IMR-90 (cell line): Measurements from ENCODE around the gene ATP8B4. TPM values are rescaled to one million over a fixed set of nuclear protein-coding genes. Genes with fewer than 3 reads are reported as not detected.

ENCODE experiments used
- ATAC-seq: fragments of 200-7000 bp; cut with Tn5 transposase; 2 replicates; pipeline ENCODE4 v1.9.1; 2020; ENCODE audit warnings: low read depth, mild to moderate bottlenecking, moderate library complexity
- BruUV-seq: library from RNA; stranded (reverse); fragments of 400-500 nt; replicated peaks from 2 replicates; lab custom pipeline; 2021; lab: Mats Ljungman, UMichigan
- CTCF ChIA-PET: fragments of 300-600 bp; formaldehyde crosslinking; extraction: SDS; loops from one replicate; lab custom pipeline; 2021; ENCODE audit warnings: antibody characterized with exemption; lab: Yijun Ruan, JAX
- POLR2A ChIA-PET: fragments of 300-600 bp; sonication (Branson Sonifier 250); formaldehyde crosslinking; loops from one replicate; lab custom pipeline; 2022; ENCODE audit warnings: antibody characterized with exemption; ENCODE audit not compliant: unreplicated experiment; lab: Charles Lee
- DNase-seq: peaks from one replicate; pipeline ENCODE4 v3.0.0; 2013
- H2AFZ ChIP-seq: replicated peaks from 2 replicates; pipeline ENCODE3; 2013; ENCODE audit warnings: low read length, mild to moderate bottlenecking; ENCODE audit not compliant: poor library complexity
- H2AK5ac ChIP-seq: 2 replicates; pipeline ENCODE4 v1.6.1; 2013; ENCODE audit warnings: low read depth, low read length, inconsistent platforms
- H2AK9ac ChIP-seq: replicated peaks from 2 replicates; pipeline ENCODE3; 2013; ENCODE audit warnings: mild to moderate bottlenecking, low read depth, low read length, moderate library complexity; ENCODE audit not compliant: poor library complexity
- H2BK120ac ChIP-seq: 2 replicates; pipeline ENCODE4 v1.6.1; 2013; ENCODE audit warnings: low read depth, low read length, inconsistent platforms
- H2BK15ac ChIP-seq: 3 replicates; pipeline ENCODE4 v1.6.1; 2013; ENCODE audit warnings: low read depth, low read length, inconsistent platforms
- H2BK20ac ChIP-seq: 2 replicates; pipeline ENCODE4 v1.6.1; 2013; ENCODE audit warnings: low read depth, mild to moderate bottlenecking, inconsistent platforms, low read length, moderate library complexity
- H2BK5ac ChIP-seq: 2 replicates; pipeline ENCODE4 v1.6.1; 2013; ENCODE audit warnings: mild to moderate bottlenecking, low read depth, low read length, inconsistent platforms; ENCODE audit not compliant: poor library complexity, severe bottlenecking
- H3K14ac ChIP-seq: replicated peaks from 2 replicates; pipeline ENCODE4 v1.6.1; 2013; ENCODE audit warnings: low read depth, low read length, inconsistent platforms
- H3K18ac ChIP-seq: 2 replicates; pipeline ENCODE4 v1.6.1; 2013; ENCODE audit warnings: low read depth, low read length, control low read depth
- H3K23ac ChIP-seq: 2 replicates; pipeline ENCODE4 v1.6.1; 2013; ENCODE audit warnings: low read depth, low read length, inconsistent platforms
- H3K27ac ChIP-seq: 2 replicates; pipeline ENCODE4 v1.5.1; 2013; ENCODE audit warnings: mild to moderate bottlenecking, control low read depth, low read length; ENCODE audit not compliant: insufficient read depth
- H3K27me3 ChIP-seq: 2 replicates; pipeline ENCODE4 v1.6.1; 2013; ENCODE audit warnings: low read length; ENCODE audit not compliant: control insufficient read depth, insufficient read depth
- H3K36me3 ChIP-seq: 2 replicates; pipeline ENCODE4 v1.6.1; 2013; ENCODE audit warnings: low read length, mixed read lengths; ENCODE audit not compliant: control insufficient read depth, insufficient read depth
- H3K4ac ChIP-seq: 2 replicates; pipeline ENCODE4 v1.6.1; 2013; ENCODE audit warnings: low read depth, low read length, inconsistent platforms
- H3K4me1 ChIP-seq: 2 replicates; pipeline ENCODE4 v1.6.1; 2013; ENCODE audit warnings: low read length, mixed read lengths; ENCODE audit not compliant: control insufficient read depth, insufficient read depth
- H3K4me2 ChIP-seq: 2 replicates; pipeline ENCODE4 v1.6.1; 2013; ENCODE audit warnings: low read depth, mild to moderate bottlenecking, control low read depth, low read length, moderate library complexity
- H3K4me3 ChIP-seq: 2 replicates; pipeline ENCODE4 v1.5.1; 2013; ENCODE audit warnings: low read depth, mild to moderate bottlenecking, control low read depth, low read length, moderate library complexity; ENCODE audit not compliant: insufficient read depth
- H3K56ac ChIP-seq: 2 replicates; pipeline ENCODE4 v1.6.1; 2013; ENCODE audit warnings: low read length, inconsistent platforms; ENCODE audit not compliant: insufficient read depth; ENCODE audit errors: extremely low read depth
- H3K79me1 ChIP-seq, 2 experiments: 2 replicates each; pipeline ENCODE4 v1.6.1; 2013; ENCODE audit warnings: low read length in 2 of 2, inconsistent platforms in 1 of 2, low read depth in 1 of 2
- H3K9ac ChIP-seq: 2 replicates; pipeline ENCODE4 v1.6.1; 2013; ENCODE audit warnings: low read depth, low read length, control low read depth
- H3K9me1 ChIP-seq: 2 replicates; pipeline ENCODE4 v1.6.1; 2013; ENCODE audit warnings: low read length, inconsistent platforms; ENCODE audit not compliant: insufficient read depth
- H3K9me3 ChIP-seq: 2 replicates; pipeline ENCODE4 v1.6.1; 2013; ENCODE audit warnings: low read length; ENCODE audit not compliant: control insufficient read depth, insufficient read depth
- H4K20me1 ChIP-seq: 2 replicates; pipeline ENCODE4 v1.6.1; 2013; ENCODE audit warnings: low read length, inconsistent platforms; ENCODE audit not compliant: insufficient read depth
- H4K5ac ChIP-seq: 2 replicates; pipeline ENCODE4 v1.6.1; 2013; ENCODE audit warnings: mild to moderate bottlenecking, low read depth, low read length, control low read depth
- H4K8ac ChIP-seq, 2 experiments: 2 replicates each; pipeline ENCODE4 v1.6.1; 2013; ENCODE audit warnings: low read depth in 2 of 2, low read length in 2 of 2, control low read depth in 1 of 2, inconsistent platforms in 1 of 2
- H4K91ac ChIP-seq: 2 replicates; pipeline ENCODE4 v1.6.1; 2013; ENCODE audit warnings: low read depth, low read length, inconsistent platforms; ENCODE audit not compliant: insufficient read depth
- BHLHE40 ChIP-seq: fragments of 150-350 bp; IDR thresholded peaks from 2 replicates; pipeline ENCODE4 v1.6.1; 2016; ENCODE audit warnings: mild to moderate bottlenecking, low read depth, low read length
- CHD1 ChIP-seq: IDR thresholded peaks from 2 replicates; pipeline ENCODE4 v1.6.1; 2012; ENCODE audit warnings: low read depth, low read length, improper control_type of control experiment
- FOS ChIP-seq: fragments of 150-350 bp; IDR thresholded peaks from 2 replicates; pipeline ENCODE4 v1.6.1; 2016; ENCODE audit warnings: low read depth, low read length
- MAZ ChIP-seq: IDR thresholded peaks from 2 replicates; pipeline ENCODE4 v1.6.1; 2012; ENCODE audit warnings: low read depth, mild to moderate bottlenecking, low read length, improper control_type of control experiment, moderate library complexity, borderline replicate concordance
- MXI1 ChIP-seq: IDR thresholded peaks from 2 replicates; pipeline ENCODE4 v1.6.1; 2012; ENCODE audit warnings: low read depth, mild to moderate bottlenecking, low read length, moderate library complexity, borderline replicate concordance
- NFE2L2 ChIP-seq: fragments of 150-350 bp; IDR thresholded peaks from 2 replicates; pipeline ENCODE4 v1.6.1; 2016; ENCODE audit warnings: low read depth, mild to moderate bottlenecking, low read length
- POLR2A ChIP-seq: IDR thresholded peaks from 2 replicates; pipeline ENCODE4 v1.6.1; 2012; ENCODE audit warnings: mild to moderate bottlenecking, low read depth, low read length
- RAD21 ChIP-seq: IDR thresholded peaks from 2 replicates; pipeline ENCODE4 v1.6.1; 2012; ENCODE audit warnings: low read length, improper control_type of control experiment
- RFX5 ChIP-seq: IDR thresholded peaks from 2 replicates; pipeline ENCODE4 v1.8.0; 2012; ENCODE audit warnings: low read depth, mild to moderate bottlenecking, low read length, moderate library complexity
- SMC3 ChIP-seq: fragments of 150-350 bp; IDR thresholded peaks from 2 replicates; pipeline ENCODE4 v1.6.1; 2016; ENCODE audit warnings: low read depth, mild to moderate bottlenecking, antibody characterized with exemption, low read length, moderate library complexity
- USF2 ChIP-seq: fragments of 150-350 bp; IDR thresholded peaks from 2 replicates; pipeline ENCODE4 v1.6.1; 2017; ENCODE audit warnings: mild to moderate bottlenecking, antibody characterized with exemption, low read length, low read depth
- whole genome bisulfite sequencing, 2 experiments: methylation state at CpG; one replicate each; pipeline versions ENCODE4 v1.1.5 to v1.1.7; 2013; ENCODE audit warnings: missing lambda C conversion rate in 2 of 2; ENCODE audit not compliant: insufficient read length in 1 of 2; ENCODE audit errors: extremely low coverage in 2 of 2; 5-methylcytosine and 5-hydroxymethylcytosine counted together
- dilution Hi-C: fragments of 300-500 bp; cut with HindIII; formaldehyde crosslinking; loops from one replicate; pipeline ENCODE4 v1.14.3; 2018; ENCODE audit warnings: low sequenced_read_pairs; ENCODE audit not compliant: unreplicated experiment
- in situ Hi-C: fragments of 300-500 bp; cut with MboI; formaldehyde crosslinking; loops from 3 replicates; pipeline ENCODE4 v1.14.3; 2019; ENCODE audit warnings: low sequenced_read_pairs, inconsistent platforms, mixed read lengths
- intact Hi-C: fragments of 100-400 bp; cut with micrococcal nuclease; formaldehyde crosslinking; loops from 2 replicates; pipeline ENCODE4 v1.10.0; 2022
- polyA plus RNA-seq, 3 experiments: library from polyadenylated mRNA; depleted of rRNA; stranded (reverse); fragments of >200 nt; gene quantifications; 2 replicates each; pipeline ENCODE4 v1.2.3, GENCODE V29; 2012; ENCODE audit warnings: low replicate concordance in 1 of 3
- total RNA-seq: library from RNA; depleted of rRNA; stranded (reverse); fragments of >200 nt; gene quantifications from 2 replicates; pipeline ENCODE4 v1.2.3, GENCODE V29; 2012
- TF ChIP-seq, protein P1 (sequence below): fragments of 150-350 bp; IDR thresholded peaks from 2 replicates; pipeline ENCODE4 v1.6.1; 2016; ENCODE audit warnings: low read depth, mild to moderate bottlenecking, low read length, moderate library complexity, borderline replicate concordance

Gene ATP8B4
- total and polyA plus RNA-seq, 2 of the 4 experiments (the other 2 are of a cell fraction) = 0.12 to 0.54 TPM

- H3K9me1 ChIP-seq = 0 out of 2 replicates have a peak, but pooled peaks cover 3% of the 10 kb centered on the region
- no peak for TF ChIP-seq CHD1
- no peak for TF ChIP-seq RFX5
- TF ChIP-seq USF2 = no peak
- no peak for TF ChIP-seq POLR2A
- TF ChIP-seq SMC3 = no peak
- no peak for TF ChIP-seq BHLHE40
- no peak for TF ChIP-seq NFE2L2
- TF ChIP-seq, protein P1, sequence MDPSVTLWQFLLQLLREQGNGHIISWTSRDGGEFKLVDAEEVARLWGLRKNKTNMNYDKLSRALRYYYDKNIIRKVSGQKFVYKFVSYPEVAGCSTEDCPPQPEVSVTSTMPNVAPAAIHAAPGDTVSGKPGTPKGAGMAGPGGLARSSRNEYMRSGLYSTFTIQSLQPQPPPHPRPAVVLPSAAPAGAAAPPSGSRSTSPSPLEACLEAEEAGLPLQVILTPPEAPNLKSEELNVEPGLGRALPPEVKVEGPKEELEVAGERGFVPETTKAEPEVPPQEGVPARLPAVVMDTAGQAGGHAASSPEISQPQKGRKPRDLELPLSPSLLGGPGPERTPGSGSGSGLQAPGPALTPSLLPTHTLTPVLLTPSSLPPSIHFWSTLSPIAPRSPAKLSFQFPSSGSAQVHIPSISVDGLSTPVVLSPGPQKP = no peak
- no peak for TF ChIP-seq RAD21
- TF ChIP-seq FOS = no peak
- no peak for TF ChIP-seq MXI1
- TF ChIP-seq MAZ = no peak
- CTCF ChIA-PET = no interaction called here
- no peaks in the 10 kb centered on the region for H3K79me1 ChIP-seq
- no peak overlapping the region for H3K9ac ChIP-seq
- DNase-seq (no peak), ATAC-seq (no peak)
- H2AK5ac ChIP-seq = peak overlapping the region; percentile 49
- H2AFZ ChIP-seq = no peak overlapping the region
- no peaks in the 10 kb centered on the region for H3K36me3 ChIP-seq
- dilution Hi-C loops (no loop called here), intact Hi-C loops (no loop called here), in situ Hi-C loops (no loop called here)
- no peak overlapping the region for H3K4me3 ChIP-seq
- H3K14ac ChIP-seq = peak overlapping the region; percentile 21; the same call in 1 of the 2 replicates
- no peak overlapping the region for H2AK9ac ChIP-seq
- POLR2A ChIA-PET = no interaction called here
- peak overlapping the region; percentile 15 for H2BK5ac ChIP-seq
- no peak overlapping the region for H3K56ac ChIP-seq
- no peaks in the 10 kb centered on the region; the same call in 1 of the 2 replicates for H3K9me3 ChIP-seq
- H4K20me1 ChIP-seq = no peaks in the 10 kb centered on the region
- H4K8ac ChIP-seq = no peak overlapping the region
- BruUV-seq = no TSS peak
- H3K18ac ChIP-seq = no peak overlapping the region
- H2BK20ac ChIP-seq = 0 out of 2 replicates have a peak overlapping the region, but pooled peaks have one; percentile 31
- 57% methylated on average over 1 of the region's 2 CpGs; no CpG with 5 or more reads in 1 of the 2 experiments for WGBS, 2 experiments
- no peak overlapping the region for H3K4me2 ChIP-seq
- H3K27ac ChIP-seq = no peak overlapping the region
- H2BK15ac ChIP-seq = peak overlapping the region; percentile 70; the same call in 2 of the 3 replicates
- no peak overlapping the region; the same call in none of the 2 replicates for H2BK120ac ChIP-seq
- no peak overlapping the region; the same call in 1 of the 2 replicates for H3K23ac ChIP-seq
- H3K4ac ChIP-seq = peak overlapping the region; percentile 21; the same call in 1 of the 2 replicates
- peak overlapping the region; percentile 11; the same call in 1 of the 2 replicates for H4K91ac ChIP-seq
- H3K27me3 ChIP-seq = no peaks in the 10 kb centered on the region
- H4K5ac ChIP-seq = no peak overlapping the region
- peaks cover 6% of the 10 kb centered on the region for H3K4me1 ChIP-seq
These were observed 44.8 kb upstream of the ATP8B4 start for GRCh38 chr15:50163719-50164410.
